K562 (cell line): ENCODE measurements around the gene NUTF2. TPM values are rescaled to one million over a fixed set of nuclear protein-coding genes. Genes with fewer than 3 reads are reported as not detected.

ENCODE experiments used
- ETV5 ChIP-seq: sonication (generic); formaldehyde crosslinking; IDR thresholded peaks from 2 replicates; pipeline ENCODE4 v1.4.0; 2020; ENCODE audit warnings: low read depth, mild to moderate bottlenecking, missing genetic modification reagents
- MNT ChIP-seq, 2 experiments: fragments of 450-650 bp; conservative IDR thresholded peaks; 2 replicates each; pipeline ENCODE4 v1.6.1; 2017; ENCODE audit warnings: mild to moderate bottlenecking in 2 of 2, moderate library complexity in 2 of 2
- MTA2 ChIP-seq: fragments of 450-650 bp; IDR thresholded peaks from 2 replicates; pipeline ENCODE4 v1.6.1; 2016; ENCODE audit warnings: low read depth
- PHF8 ChIP-seq: fragments of 200-600 bp; sonication (generic); IDR thresholded peaks from 2 replicates; pipeline ENCODE4 v1.6.1; 2012; ENCODE audit warnings: mixed run types, mild to moderate bottlenecking, inconsistent platforms, low read length, moderate library complexity, borderline replicate concordance
- RAD21 ChIP-seq, 2 experiments: fragments of 250-450 bp in 1 of 2; fragments of 450-650 bp in 1 of 2; sonication (Bioruptor Pico) in 1 of 2; formaldehyde crosslinking in 1 of 2; IDR thresholded peaks in 1 of 2; conservative IDR thresholded peaks in 1 of 2; 2 replicates each; pipeline versions ENCODE4 v1.4.0 to v1.8.0; 2020 to 2022; ENCODE audit warnings: mild to moderate bottlenecking in 2 of 2, moderate library complexity in 1 of 2
- RBM14 ChIP-seq: fragments of 200-400 bp; formaldehyde crosslinking; IDR thresholded peaks from 2 replicates; pipeline ENCODE4 v1.6.1; 2018; ENCODE audit warnings: low read depth, mild to moderate bottlenecking, low read length, moderate library complexity, borderline replicate concordance; ENCODE audit not compliant: insufficient read depth
- SMARCA5 ChIP-seq: fragments of 450-650 bp; IDR thresholded peaks from 2 replicates; pipeline ENCODE4 v1.6.1; 2016
- SPI1 ChIP-seq: IDR thresholded peaks from 2 replicates; pipeline ENCODE4 v1.6.1; 2011; ENCODE audit warnings: low read depth, low read length, control low read depth, borderline replicate concordance
- TEAD1 ChIP-seq, 2 experiments: fragments of 450-650 bp in 1 of 2; sonication (generic) in 1 of 2; formaldehyde crosslinking; IDR thresholded peaks; 2 replicates each; pipeline versions ENCODE4 v1.4.0 to v1.8.0; 2020 to 2022; ENCODE audit warnings: mild to moderate bottlenecking in 2 of 2, missing genetic modification reagents in 1 of 2
- TOE1 ChIP-seq, 2 experiments: fragments of 450-650 bp in 1 of 2; sonication (generic) in 1 of 2; formaldehyde crosslinking in 1 of 2; IDR thresholded peaks; 2 replicates each; pipeline versions ENCODE4 v1.7.1 to v1.8.0; 2016 to 2022; ENCODE audit warnings: borderline replicate concordance in 2 of 2, mild to moderate bottlenecking in 2 of 2, antibody characterized with exemption in 1 of 2, inconsistent platforms in 1 of 2, low read depth in 1 of 2, missing genetic modification reagents in 1 of 2, moderate library complexity in 1 of 2
- ZBTB40 ChIP-seq, 2 experiments: fragments of 450-650 bp in 1 of 2; sonication (generic) in 1 of 2; formaldehyde crosslinking in 1 of 2; IDR thresholded peaks; 2 replicates each; pipeline versions ENCODE4 v1.7.1 to v1.9.0; 2016 to 2022; ENCODE audit warnings: inconsistent platforms in 1 of 2, mild to moderate bottlenecking in 1 of 2, missing genetic modification reagents in 1 of 2
- ZBTB43 ChIP-seq: sonication (generic); formaldehyde crosslinking; IDR thresholded peaks from 2 replicates; pipeline ENCODE4 v1.8.0; 2023; ENCODE audit warnings: mild to moderate bottlenecking, missing genetic modification reagents
- ZKSCAN1 ChIP-seq: fragments of 150-350 bp; IDR thresholded peaks from 2 replicates; pipeline ENCODE4 v1.6.1; 2016; ENCODE audit warnings: low read depth, low read length
- polyA plus RNA-seq, 8 experiments: library from polyadenylated mRNA; depleted of rRNA in 4 of 8; stranded (reverse) in 5 of 8; unstranded in 3 of 8; fragments of >200 nt; fragmentation: Nextera tagmentation in 2 of 8; fragmentation: Illumina TruSeq in 1 of 8; extraction: Ambion mirVana in 2 of 8; extraction: Trizol in 1 of 8; gene quantifications; 2 replicates each; pipeline versions ENCODE4 v1.2.1 to v1.2.3, GENCODE V29; 2011 to 2014; ENCODE audit warnings: inconsistent platforms in 1 of 8, missing spikeins in 1 of 8
- total RNA-seq, 7 experiments: library from RNA; depleted of rRNA in 6 of 7; stranded (reverse); fragments of >200 nt in 6 of 7; fragmentation: Illumina TruSeq in 2 of 7; extraction: Trizol in 2 of 7; gene quantifications; 2 replicates each; pipeline versions ENCODE4 v1.2.1 to v1.2.3, GENCODE V29; 2011 to 2021; ENCODE audit warnings: low replicate concordance in 1 of 7

Gene NUTF2
- total and polyA plus RNA-seq, 9 of the 15 experiments (the other 6 are each of a cell fraction or from before 2014, with no cell fraction given), result 106 to 248 (median 147) TPM

GRCh38 chr16:67841816-67842508, 4.8 kb upstream of the NUTF2 start, which contains the start of gene THAP11 (continued):
- TF ChIP-seq ZBTB40 (IDR thresholded peaks at IDR 0.05), result peak; percentile 93
- TF ChIP-seq ZBTB40 (CRISPR knock-in tag; IDR thresholded peaks at IDR 0.05), result no peak
- TF ChIP-seq ETV5 (CRISPR knock-in tag), result no peak; the same call in 1 of the 2 replicates
- peak in 1 of 2 experiments; percentile 70; a peak in 2 of 4 replicates for TF ChIP-seq MNT (conservative IDR thresholded peaks at IDR 0.05)
- TF ChIP-seq SPI1, result peak; percentile 19; the same call in 1 of the 2 replicates
- TF ChIP-seq ZKSCAN1, result peak; percentile 12; the same call in 1 of the 2 replicates
- no peak for TF ChIP-seq MTA2
- no peak for TF ChIP-seq SMARCA5
- TF ChIP-seq RBM14, result no peak
- peak; percentile 44; the same call in 1 of the 2 replicates for TF ChIP-seq TOE1 (IDR thresholded peaks at IDR 0.05; ENCODE audit: borderline replicate concordance)
- TF ChIP-seq TOE1 (CRISPR knock-in tag; IDR thresholded peaks at IDR 0.05; ENCODE audit: borderline replicate concordance, low read depth), result no peak
- TF ChIP-seq ZBTB43 (CRISPR knock-in tag), result peak; percentile 65; the same call in 1 of the 2 replicates
- TF ChIP-seq RAD21 (CRISPR knock-in tag; conservative IDR thresholded peaks at IDR 0.05 in 1 of 2, IDR thresholded peaks at IDR 0.05 in 1 of 2), result peak; percentile 6 to 39; a peak in 1 of 4 replicates
- TF ChIP-seq PHF8, result peak; percentile 65; the same call in 1 of the 2 replicates
- 0 out of 4 replicates have a peak, but pooled peaks have one; percentile 13 to 67 for TF ChIP-seq TEAD1 (CRISPR knock-in tag; IDR thresholded peaks at IDR 0.05)
